SK-N-SH (cell line): Measurements from ENCODE around the gene FYB2. TPM values are rescaled to one million over a fixed set of nuclear protein-coding genes. Genes with fewer than 3 reads are reported as not detected.

Source experiments
- CTCF ChIA-PET: fragments of 300-600, 350-600 bp; formaldehyde crosslinking; extraction: SDS; loops from one replicate; lab custom pipeline; 2021; lab: Yijun Ruan, JAX
- POLR2A ChIA-PET: fragments of 350-600 bp; sonication (Branson Sonifier 250); formaldehyde crosslinking; extraction: SDS; loops from one replicate; lab custom pipeline; 2020; ENCODE audit warnings: antibody characterized with exemption, inconsistent platforms; lab: Yijun Ruan, JAX
- DNase-seq: peaks from one replicate; pipeline ENCODE4 v3.0.0; 2012
- H2AFZ ChIP-seq: fragments of 200-600 bp; sonication (generic); 2 replicates; pipeline ENCODE4 v1.8.1; 2016; ENCODE audit warnings: antibody characterized with exemption, mild to moderate bottlenecking, low read depth
- H3F3A ChIP-seq: fragments of 200-600 bp; sonication (generic); replicated peaks from 2 replicates; pipeline ENCODE3; 2016; ENCODE audit warnings: antibody characterized with exemption, mild to moderate bottlenecking; ENCODE audit not compliant: insufficient read depth
- H3K27ac ChIP-seq, 2 experiments: fragments of 200-500 bp in 1 of 2; fragments of 200-600 bp in 1 of 2; sonication (Bioruptor generic) in 1 of 2; sonication (generic), shearing (Covaris generic) in 1 of 2; 2 replicates each; pipeline versions ENCODE4 v1.5.1 to v1.6.1; 2014 to 2016; ENCODE audit warnings: low read depth in 2 of 2, inconsistent platforms in 1 of 2, low read length in 1 of 2, mild to moderate bottlenecking in 1 of 2, mixed read lengths in 1 of 2
- H3K27me3 ChIP-seq: fragments of 200-600 bp; sonication (generic), shearing (Covaris generic); 2 replicates; pipeline ENCODE4 v1.6.1; 2016; ENCODE audit warnings: mixed run types; ENCODE audit not compliant: insufficient read depth
- H3K36me3 ChIP-seq, 2 experiments: fragments of 200-500 bp in 1 of 2; fragments of 200-600 bp in 1 of 2; sonication (Bioruptor generic) in 1 of 2; sonication (generic) in 1 of 2; replicated peaks in 1 of 2; 2 replicates each; pipeline versions ENCODE3 to v1.5.1; 2014 to 2016; ENCODE audit warnings: low read length in 1 of 2, mild to moderate bottlenecking in 1 of 2; ENCODE audit not compliant: insufficient read depth in 2 of 2, control insufficient read depth in 1 of 2
- H3K4me1 ChIP-seq, 2 experiments: fragments of 200-500 bp in 1 of 2; fragments of 200-600 bp in 1 of 2; sonication (Bioruptor generic) in 1 of 2; sonication (generic), shearing (Covaris generic) in 1 of 2; 2 replicates each; pipeline versions ENCODE4 v1.5.1 to v1.6.1; 2014 to 2016; ENCODE audit warnings: low read depth in 1 of 2, low read length in 1 of 2, mixed run types in 1 of 2; ENCODE audit not compliant: insufficient read depth in 2 of 2, control insufficient read depth in 1 of 2
- H3K4me2 ChIP-seq: fragments of 200-600 bp; sonication (generic), shearing (Covaris generic); 2 replicates; pipeline ENCODE4 v1.6.1; 2017; ENCODE audit warnings: mixed run types
- H3K4me3 ChIP-seq, 2 experiments: fragments of 200-500 bp in 1 of 2; fragments of 200-600 bp in 1 of 2; sonication (Bioruptor generic) in 1 of 2; sonication (generic), shearing (Covaris generic) in 1 of 2; 2 replicates each; pipeline versions ENCODE4 v1.5.1 to v1.8.1; 2014 to 2016; ENCODE audit warnings: low read depth in 2 of 2, inconsistent platforms in 1 of 2, low read length in 1 of 2, mild to moderate bottlenecking in 1 of 2, mixed read lengths in 1 of 2, moderate library complexity in 1 of 2
- H3K79me2 ChIP-seq: fragments of 200-600 bp; sonication (generic); 2 replicates; pipeline ENCODE4 v1.8.1; 2017; ENCODE audit warnings: mild to moderate bottlenecking; ENCODE audit not compliant: insufficient read depth
- H3K9ac ChIP-seq: fragments of 200-600 bp; sonication (generic); 2 replicates; pipeline ENCODE4 v1.6.1; 2017; ENCODE audit warnings: mixed run types
- H3K9me2 ChIP-seq: fragments of 200-600 bp; sonication (generic); 2 replicates; pipeline ENCODE4 v1.6.1; 2017; ENCODE audit warnings: mixed run types
- H3K9me3 ChIP-seq: fragments of 200-600 bp; sonication (generic); 2 replicates; pipeline ENCODE4 v1.6.1; 2017; ENCODE audit warnings: mixed run types, mild to moderate bottlenecking, moderate library complexity
- H4K20me1 ChIP-seq: fragments of 200-600 bp; sonication (generic); 2 replicates; pipeline ENCODE4 v1.6.1; 2017; ENCODE audit warnings: mild to moderate bottlenecking, mixed run types; ENCODE audit not compliant: insufficient read depth
- CHD2 ChIP-seq: fragments of 150-350 bp; IDR thresholded peaks from 2 replicates; pipeline ENCODE4 v1.6.1; 2018; ENCODE audit warnings: low read length; ENCODE audit not compliant: partially characterized antibody
- ELF1 ChIP-seq: IDR thresholded peaks from 2 replicates; pipeline ENCODE4 v1.4.0; 2012
- EP300 ChIP-seq, 2 experiments: IDR thresholded peaks; 2 replicates each; pipeline versions ENCODE4 v1.4.0 to v1.6.1; 2012; ENCODE audit warnings: borderline replicate concordance in 1 of 2, low read depth in 1 of 2, low read length in 1 of 2
- EZH2phosphoT487 ChIP-seq: fragments of 200-600 bp; sonication (generic); IDR thresholded peaks from 2 replicates; pipeline ENCODE4 v1.6.1; 2017; ENCODE audit warnings: low read depth, mixed run types, mild to moderate bottlenecking, antibody characterized with exemption, moderate library complexity, borderline replicate concordance
- GABPA ChIP-seq: IDR thresholded peaks from 2 replicates; pipeline ENCODE4 v1.4.0; 2012; ENCODE audit warnings: low read depth, mild to moderate bottlenecking
- GATA2 ChIP-seq: sonication (generic); formaldehyde crosslinking; IDR thresholded peaks from 2 replicates; pipeline ENCODE4 v1.5.0; 2020; ENCODE audit warnings: mild to moderate bottlenecking, missing genetic modification reagents
- IRF3 ChIP-seq: fragments of 150-350 bp; IDR thresholded peaks from 2 replicates; pipeline ENCODE4 v1.6.1; 2016; ENCODE audit warnings: mild to moderate bottlenecking, low read depth, low read length
- JUND ChIP-seq: IDR thresholded peaks from 2 replicates; pipeline ENCODE4 v1.4.0; 2012
- MXI1 ChIP-seq: IDR thresholded peaks from 2 replicates; pipeline ENCODE4 v1.6.1; 2012; ENCODE audit warnings: mild to moderate bottlenecking, low read depth, low read length, improper control_type of control experiment
- POLR2AphosphoS5 ChIP-seq: IDR thresholded peaks from 2 replicates; pipeline ENCODE4 v1.6.1; 2012; ENCODE audit warnings: low read depth, low read length
- RAD21 ChIP-seq: IDR thresholded peaks from 2 replicates; pipeline ENCODE4 v1.6.1; 2012; ENCODE audit warnings: mild to moderate bottlenecking, low read length
- RCOR1 ChIP-seq: fragments of 150-350 bp; IDR thresholded peaks from 2 replicates; pipeline ENCODE4 v1.6.1; 2017; ENCODE audit warnings: antibody characterized with exemption, low read length
- REST ChIP-seq: IDR thresholded peaks from 2 replicates; pipeline ENCODE4 v1.6.1; 2012; ENCODE audit warnings: mild to moderate bottlenecking, low read depth, low read length, moderate library complexity
- RFX5 ChIP-seq: IDR thresholded peaks from 2 replicates; pipeline ENCODE4 v1.6.1; 2012; ENCODE audit warnings: mild to moderate bottlenecking, improper control_type of control experiment, low read length
- SIN3A ChIP-seq: IDR thresholded peaks from 2 replicates; pipeline ENCODE4 v1.6.1; 2012; ENCODE audit warnings: low read depth, mild to moderate bottlenecking, low read length, moderate library complexity, borderline replicate concordance
- SMC3 ChIP-seq: IDR thresholded peaks from 2 replicates; pipeline ENCODE4 v1.6.1; 2012; ENCODE audit warnings: low read depth, low read length, improper control_type of control experiment
- TEAD4 ChIP-seq: IDR thresholded peaks from 2 replicates; pipeline ENCODE4 v1.4.0; 2012; ENCODE audit warnings: mild to moderate bottlenecking, borderline replicate concordance; ENCODE audit not compliant: insufficient read depth
- USF1 ChIP-seq: IDR thresholded peaks from 2 replicates; pipeline ENCODE4 v1.4.0; 2012; ENCODE audit warnings: low read depth, borderline replicate concordance
- ZBTB33 ChIP-seq: IDR thresholded peaks from 2 replicates; pipeline ENCODE4 v1.4.0; 2012; ENCODE audit warnings: low read depth, borderline replicate concordance
- WGBS: methylation state at CpG from one replicate; pipeline ENCODE4 v1.1.6; 2017; ENCODE audit warnings: low lambda C conversion rate; 5-methylcytosine and 5-hydroxymethylcytosine counted together
- polyA plus RNA-seq, 3 experiments: library from polyadenylated mRNA; depleted of rRNA; stranded (reverse); fragments of >200 nt; gene quantifications; 2 replicates each; pipeline ENCODE4 v1.2.3, GENCODE V29; 2012
- TF ChIP-seq, protein P1 (sequence below): IDR thresholded peaks from 2 replicates; pipeline ENCODE4; 2012

FYB2 gene
- polyA plus RNA-seq, 1 of the 3 experiments (the other 2 are of a cell fraction): not detected

DNA sequence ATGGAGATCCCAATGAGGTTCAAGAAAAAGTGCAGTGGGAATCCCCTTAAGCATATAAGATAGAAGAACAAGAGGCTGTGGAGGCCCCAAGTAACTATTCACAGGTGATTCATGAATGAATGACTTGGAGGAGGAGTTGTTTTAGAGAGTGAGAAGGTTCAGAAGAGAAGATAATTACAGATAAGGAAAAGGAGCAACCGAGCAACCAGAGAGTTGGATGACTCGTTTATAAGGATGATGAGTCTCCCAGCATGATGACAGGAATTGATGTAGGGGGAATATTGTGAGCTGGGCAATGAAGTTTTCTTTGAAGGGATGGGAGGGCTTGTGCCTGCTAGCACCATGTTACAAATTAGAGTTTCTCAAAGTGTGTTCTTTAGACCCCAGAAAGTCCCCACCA, 45.2 kb upstream of the FYB2 start:
- Histone ChIP-seq H3K4me1 (peaks cover 0 to 7% of the 10 kb centered on the region in 2 experiments; a peak in 2 of 4 replicates), H3K9me2 (no peaks in the 10 kb centered on the region), H3K36me3 (no peaks in the 10 kb centered on the region), H3K27ac (no peak overlapping the region), H3K9ac (no peak overlapping the region), H3K27me3 (no peaks in the 10 kb centered on the region), H3K9me3 (no peaks in the 10 kb centered on the region), H3K79me2 (no peaks in the 10 kb centered on the region), H2AFZ (no peak overlapping the region), H3F3A (peaks cover 11% of the 10 kb centered on the region), H4K20me1 (no peaks in the 10 kb centered on the region), H3K4me3 (no peak overlapping the region), H3K4me2 (no peak overlapping the region)
- ChIA-PET CTCF (interaction anchor here (0.6 kb wide), 1 partner anchor 13 kb away, joined by 3 read pairs; no protein-coding TSS in a partner anchor), POLR2A (no interaction called here)
- no peak for DNase-seq
- TF ChIP-seq GATA2: no peak
- TF ChIP-seq EZH2phosphoT487: no peak
- TF ChIP-seq SIN3A: no peak
- TF ChIP-seq RCOR1: no peak
- no peak for TF ChIP-seq RFX5
- TF ChIP-seq, protein P1, sequence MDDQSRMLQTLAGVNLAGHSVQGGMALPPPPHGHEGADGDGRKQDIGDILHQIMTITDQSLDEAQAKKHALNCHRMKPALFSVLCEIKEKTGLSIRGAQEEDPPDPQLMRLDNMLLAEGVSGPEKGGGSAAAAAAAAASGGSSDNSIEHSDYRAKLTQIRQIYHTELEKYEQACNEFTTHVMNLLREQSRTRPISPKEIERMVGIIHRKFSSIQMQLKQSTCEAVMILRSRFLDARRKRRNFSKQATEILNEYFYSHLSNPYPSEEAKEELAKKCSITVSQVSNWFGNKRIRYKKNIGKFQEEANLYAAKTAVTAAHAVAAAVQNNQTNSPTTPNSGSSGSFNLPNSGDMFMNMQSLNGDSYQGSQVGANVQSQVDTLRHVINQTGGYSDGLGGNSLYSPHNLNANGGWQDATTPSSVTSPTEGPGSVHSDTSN: no peak
- TF ChIP-seq CHD2: no peak
- no peak for TF ChIP-seq RAD21
- TF ChIP-seq TEAD4: no peak
- TF ChIP-seq ZBTB33: no peak
- TF ChIP-seq GABPA: no peak
- no peak for TF ChIP-seq SMC3
- TF ChIP-seq ELF1: no peak
- no peak for TF ChIP-seq MXI1
- no peak for TF ChIP-seq EP300 (IDR thresholded peaks at IDR 0.05; ENCODE audit: borderline replicate concordance in 1 of 2, low read depth in 1 of 2, low read length in 1 of 2)
- no peak for TF ChIP-seq USF1
- TF ChIP-seq REST: no peak
- no peak for TF ChIP-seq POLR2AphosphoS5
- no peak for TF ChIP-seq JUND
- no peak for TF ChIP-seq IRF3
- WGBS: 19% methylated on average over 2 of the region's 2 CpGs
